ENCODE measurements around the gene ADAMTS2. TPM values are rescaled to one million over a fixed set of nuclear protein-coding genes. Genes with fewer than 3 reads are reported as not detected.

Gene ADAMTS2
- total and polyA plus RNA-seq, 2 of the 4 experiments (the other 2 are of a cell fraction), result 19.0 to 58.8 TPM

- H2BK120ac ChIP-seq (ENCODE audit: low read depth, low read length), result no peak overlapping the region
- ATAC-seq (ENCODE audit: low read depth) (no peak), DNase-seq (no peak)
- no peak overlapping the region for H4K91ac ChIP-seq (ENCODE audit: insufficient read depth, low read depth, low read length)
- WGBS, 2 experiments (ENCODE audit: extremely low coverage in 2 of 2, insufficient read length in 1 of 2), result 91% methylated on average over 6 of the region's 13 CpGs; no CpG with 5 or more reads in 1 of the 2 experiments
- H2BK20ac ChIP-seq (ENCODE audit: low read depth, low read length), result no peak overlapping the region
- H3K4me2 ChIP-seq (ENCODE audit: low read depth, low read length), result no peak overlapping the region
- H3K4me3 ChIP-seq (ENCODE audit: insufficient read depth, low read depth, low read length), result no peak overlapping the region
- ChIA-PET CTCF (no interaction called here), POLR2A (ENCODE audit: unreplicated experiment) (no interaction called here)
- H3K27me3 ChIP-seq (ENCODE audit: control insufficient read depth, insufficient read depth, low read length), result no peaks in the 10 kb centered on the region
- in situ Hi-C loops (cut with MboI; ENCODE audit: low sequenced_read_pairs) (no loop called here), intact Hi-C loops (cut with micrococcal nuclease) (no loop called here), dilution Hi-C loops (cut with HindIII; ENCODE audit: low sequenced_read_pairs, unreplicated experiment) (no loop called here)
- H2AFZ ChIP-seq (replicated peaks; ENCODE audit: low read length, poor library complexity), result no peak overlapping the region
- H3K36me3 ChIP-seq (ENCODE audit: control insufficient read depth, insufficient read depth, low read length), result peaks cover 10% of the 10 kb centered on the region
- no TSS peak for BruUV-seq (replicated peaks)
- no peak overlapping the region for H3K18ac ChIP-seq (ENCODE audit: low read depth, low read length)
- H3K9ac ChIP-seq (ENCODE audit: low read depth, low read length), result no peak overlapping the region
- H3K4ac ChIP-seq (ENCODE audit: low read depth, low read length), result no peak overlapping the region
- no peak overlapping the region for H3K27ac ChIP-seq (ENCODE audit: insufficient read depth, low read length)
- H3K9me1 ChIP-seq (ENCODE audit: insufficient read depth, low read length), result no peaks in the 10 kb centered on the region
- TF ChIP-seq, protein P1, sequence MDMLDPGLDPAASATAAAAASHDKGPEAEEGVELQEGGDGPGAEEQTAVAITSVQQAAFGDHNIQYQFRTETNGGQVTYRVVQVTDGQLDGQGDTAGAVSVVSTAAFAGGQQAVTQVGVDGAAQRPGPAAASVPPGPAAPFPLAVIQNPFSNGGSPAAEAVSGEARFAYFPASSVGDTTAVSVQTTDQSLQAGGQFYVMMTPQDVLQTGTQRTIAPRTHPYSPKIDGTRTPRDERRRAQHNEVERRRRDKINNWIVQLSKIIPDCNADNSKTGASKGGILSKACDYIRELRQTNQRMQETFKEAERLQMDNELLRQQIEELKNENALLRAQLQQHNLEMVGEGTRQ (IDR thresholded peaks at IDR 0.05; ENCODE audit: low read depth, low read length), result no peak
- TF ChIP-seq CEBPB (IDR thresholded peaks at IDR 0.05; ENCODE audit: low read depth, low read length), result no peak
- TF ChIP-seq MXI1 (IDR thresholded peaks at IDR 0.05; ENCODE audit: borderline replicate concordance, low read depth, low read length), result no peak
- TF ChIP-seq RFX5 (IDR thresholded peaks at IDR 0.05; ENCODE audit: low read depth, low read length), result no peak
- no peak overlapping the region for H2AK5ac ChIP-seq (ENCODE audit: low read depth, low read length)
- no peaks in the 10 kb centered on the region for H4K20me1 ChIP-seq (ENCODE audit: insufficient read depth, low read length)
- no peak overlapping the region for H3K23ac ChIP-seq (ENCODE audit: low read depth, low read length)
- no peak overlapping the region for H4K8ac ChIP-seq (ENCODE audit: low read depth in 2 of 2, low read length in 2 of 2)
- no peak overlapping the region for H4K5ac ChIP-seq (ENCODE audit: low read depth, low read length)
- H3K4me1 ChIP-seq (ENCODE audit: control insufficient read depth, insufficient read depth, low read length), result no peaks in the 10 kb centered on the region
- H3K14ac ChIP-seq (replicated peaks; ENCODE audit: low read depth, low read length), result no peak overlapping the region
- no peak overlapping the region for H3K56ac ChIP-seq (ENCODE audit: extremely low read depth, insufficient read depth, low read length)
- no peak overlapping the region for H2BK5ac ChIP-seq (ENCODE audit: low read depth, low read length, poor library complexity, severe bottlenecking)
- H2AK9ac ChIP-seq (replicated peaks; ENCODE audit: low read depth, low read length, poor library complexity), result no peak overlapping the region
- no peaks in the 10 kb centered on the region for H3K79me1 ChIP-seq (ENCODE audit: low read depth in 1 of 2, low read length in 2 of 2)
- peaks cover 40% of the 10 kb centered on the region for H3K9me3 ChIP-seq (ENCODE audit: control insufficient read depth, insufficient read depth, low read length)
- H2BK15ac ChIP-seq (ENCODE audit: low read depth, low read length), result no peak overlapping the region
Observed at GRCh38 chr5:179113143-179113530, 232.1 kb downstream of the ADAMTS2 start.
